ENCODE measurements around the gene OR1N2. TPM values are rescaled to one million over a fixed set of nuclear protein-coding genes. Genes with fewer than 3 reads are reported as not detected.

OR1N2 gene
- total RNA-seq = not detected

- intact Hi-C loops (cut with DNase I) = no loop called here
- no peak for DNase-seq (ENCODE audit: extremely low spot score in 2 of 2)
- H3K4me1 ChIP-seq = no peaks in the 10 kb centered on the region
These were observed at the start of gene OR1N2 for GRCh38 chr9:122552812-122553211. OR1N2 (plus strand) TSS chr9:122553112; CDS start chr9:122553212, 100 bp downstream.

GRCh38 chr9:122506964-122507363, 45.9 kb upstream of the OR1N2 start:
- H3K27me3 ChIP-seq = no peaks in the 10 kb centered on the region
- H3K36me3 ChIP-seq = no peaks in the 10 kb centered on the region
- H3K4me1 ChIP-seq = no peaks in the 10 kb centered on the region
- H3K27ac ChIP-seq = no peak overlapping the region
- TF ChIP-seq CTCF (IDR thresholded peaks at IDR 0.05) (no peak), POLR2A (IDR thresholded peaks at IDR 0.05) (no peak), POLR2AphosphoS5 (IDR thresholded peaks at IDR 0.05; ENCODE audit: insufficient read depth in 1 of 2, low read depth in 1 of 2) (no peak)
- DNase-seq (ENCODE audit: extremely low spot score in 2 of 2) = no peak
- no peaks in the 10 kb centered on the region for H3K9me3 ChIP-seq
- no peak overlapping the region for H3K4me3 ChIP-seq
- intact Hi-C loops (cut with DNase I) = no loop called here

More at GRCh38 chr9:122552812-122553211, at the start of gene OR1N2:
- TF ChIP-seq CTCF (IDR thresholded peaks at IDR 0.05) = no peak
- no peak for TF ChIP-seq POLR2A (IDR thresholded peaks at IDR 0.05)
- TF ChIP-seq POLR2AphosphoS5 (IDR thresholded peaks at IDR 0.05; ENCODE audit: insufficient read depth in 1 of 2, low read depth in 1 of 2) = no peak
- Histone ChIP-seq H3K27ac (no peak within 1 kb of the TSS), H3K4me3 (no peak within 1 kb of the TSS), H3K27me3 (no peaks in the 10 kb centered on the region), H3K9me3 (no peaks in the 10 kb centered on the region), H3K36me3 (no peaks in the 10 kb centered on the region)

- Histone ChIP-seq H3K9me3 (no peaks in the 10 kb centered on the region), H3K27ac (no peak within 1 kb of the TSS), H3K4me3 (no peak within 1 kb of the TSS), H3K36me3 (no peaks in the 10 kb centered on the region), H3K27me3 (no peaks in the 10 kb centered on the region), H3K4me1 (no peaks in the 10 kb centered on the region)
- no peak for DNase-seq (ENCODE audit: extremely low spot score in 2 of 2)
- TF ChIP-seq POLR2AphosphoS5 (IDR thresholded peaks at IDR 0.05; ENCODE audit: insufficient read depth in 1 of 2, low read depth in 1 of 2) (no peak), POLR2A (IDR thresholded peaks at IDR 0.05) (no peak), CTCF (IDR thresholded peaks at IDR 0.05) (no peak)
- intact Hi-C loops (cut with DNase I) = no loop called here
These were observed 42.4 kb upstream of the OR1N2 start, which contains the start of gene OR1J2 for GRCh38 chr9:122510502-122510901. OR1J2 (plus strand) TSS chr9:122510802; CDS start chr9:122510802, 0 bp downstream.

- DNase-seq (ENCODE audit: extremely low spot score in 2 of 2) = no peak
- H3K27ac ChIP-seq = no peak overlapping the region
- intact Hi-C loops (cut with DNase I) = no loop called here
- no peak overlapping the region for H3K4me3 ChIP-seq
- TF ChIP-seq CTCF (IDR thresholded peaks at IDR 0.05) = no peak
- no peak for TF ChIP-seq POLR2A (IDR thresholded peaks at IDR 0.05)
- no peak for TF ChIP-seq POLR2AphosphoS5 (IDR thresholded peaks at IDR 0.05; ENCODE audit: insufficient read depth in 1 of 2, low read depth in 1 of 2)
- no peaks in the 10 kb centered on the region for H3K4me1 ChIP-seq
- no peaks in the 10 kb centered on the region for H3K36me3 ChIP-seq
- H3K27me3 ChIP-seq = no peaks in the 10 kb centered on the region
- H3K9me3 ChIP-seq = no peaks in the 10 kb centered on the region
These were observed 34.7 kb upstream of the OR1N2 start for GRCh38 chr9:122518226-122518625.

GRCh38 chr9:122518841-122519240, 34.1 kb upstream of the OR1N2 start, which contains the start of gene OR1J4:
OR1J4 (plus strand) TSS chr9:122519141; CDS start chr9:122519141, 0 bp downstream.
- no peak for DNase-seq (ENCODE audit: extremely low spot score in 2 of 2)
- Histone ChIP-seq H3K27me3 (no peaks in the 10 kb centered on the region), H3K4me1 (no peaks in the 10 kb centered on the region), H3K36me3 (no peaks in the 10 kb centered on the region), H3K9me3 (no peaks in the 10 kb centered on the region), H3K27ac (no peak within 1 kb of the TSS), H3K4me3 (no peak within 1 kb of the TSS)
- intact Hi-C loops (cut with DNase I) = no loop called here
- TF ChIP-seq POLR2AphosphoS5 (IDR thresholded peaks at IDR 0.05; ENCODE audit: insufficient read depth in 1 of 2, low read depth in 1 of 2) (no peak), CTCF (IDR thresholded peaks at IDR 0.05) (no peak), POLR2A (IDR thresholded peaks at IDR 0.05) (no peak)
